K562 (cell line): ENCODE measurements around the gene GIGYF2. TPM values are rescaled to one million over a fixed set of nuclear protein-coding genes. Genes with fewer than 3 reads are reported as not detected.
A peak's percentile ranks its signal among the peaks of the same experiment; 100 is the strongest.

Experiments used
- ATAC-seq: fragments of 200-7000 bp; cut with Tn5 transposase; 3 replicates; pipeline ENCODE4 v1.9.1; 2020; ENCODE audit warnings: moderate library complexity
- BruUV-seq: library from RNA; stranded (reverse); fragments of 400-500 nt; replicated peaks from 2 replicates; lab custom pipeline; 2021; lab: Mats Ljungman, UMichigan
- CTCF ChIA-PET: fragments of 300-600 bp; formaldehyde crosslinking; extraction: SDS; loops from one replicate; lab custom pipeline; 2021; ENCODE audit warnings: low intra/inter-chr PET ratio; lab: Yijun Ruan, JAX
- POLR2A ChIA-PET: fragments of 300-600, 350-650 bp; sonication (Branson Sonifier 250); formaldehyde crosslinking; extraction: SDS; loops from one replicate; lab custom pipeline; 2021; ENCODE audit warnings: antibody characterized with exemption, inconsistent platforms; lab: Yijun Ruan, JAX
- DNase-seq, 4 experiments: peaks; one replicate each; pipeline versions ENCODE4 v3.0.0 to v3.0.0-alpha.2; 2011 to 2018; ENCODE audit warnings: low spot score in 3 of 4, mixed read lengths in 3 of 4; ENCODE audit errors: extremely low read depth in 1 of 4
- FAIRE-seq: peaks from 2 replicates; lab custom pipeline; 2011; peaks lifted over from hg19 to GRCh38; lab: Jason Lieb, UNC
- H2AFZ ChIP-seq: 2 replicates; pipeline ENCODE4 v1.6.0; 2011; ENCODE audit warnings: low read depth, low read length, control low read depth, inconsistent platforms
- H3K27ac ChIP-seq: fragments of 200-600 bp; 3 replicates; pipeline ENCODE4 v1.8.0; 2011; ENCODE audit warnings: low read depth, mild to moderate bottlenecking, control low read depth, inconsistent platforms, low read length, moderate library complexity, mixed read lengths; ENCODE audit errors: extremely low read depth
- H3K27me3 ChIP-seq, 2 experiments: fragments of 300-600 bp in 1 of 2; 2 replicates in 1 of 2; 3 replicates in 1 of 2; pipeline versions ENCODE4 v1.6.0 to v1.8.0; 2011; ENCODE audit warnings: inconsistent platforms in 2 of 2, low read length in 2 of 2, mild to moderate bottlenecking in 1 of 2, mixed read lengths in 1 of 2, moderate library complexity in 1 of 2; ENCODE audit not compliant: control insufficient read depth in 2 of 2, insufficient read depth in 2 of 2
- H3K36me3 ChIP-seq: fragments of 300-600 bp; 3 replicates; pipeline ENCODE4 v1.8.0; 2011; ENCODE audit warnings: mild to moderate bottlenecking, low read length, inconsistent platforms; ENCODE audit not compliant: control insufficient read depth, insufficient read depth
- H3K4me1 ChIP-seq, 2 experiments: fragments of 200-600 bp in 1 of 2; replicated peaks in 1 of 2; 2 replicates in 1 of 2; 3 replicates in 1 of 2; pipeline versions ENCODE4 v1.5.1 to v1.8.0; 2011; ENCODE audit warnings: inconsistent platforms in 2 of 2, low read length in 2 of 2, mild to moderate bottlenecking in 1 of 2, mixed read lengths in 1 of 2, moderate library complexity in 1 of 2; ENCODE audit not compliant: control insufficient read depth in 2 of 2, insufficient read depth in 2 of 2
- H3K4me2 ChIP-seq: 2 replicates; pipeline ENCODE4 v1.6.1; 2011; ENCODE audit warnings: low read length, control low read depth, inconsistent platforms, mixed read lengths; ENCODE audit not compliant: insufficient read depth
- H3K4me3 ChIP-seq: fragments of 200-600 bp; sonication (generic), shearing (Covaris generic); 2 replicates; pipeline ENCODE4 v1.5.1; 2016; ENCODE audit warnings: control low read depth, inconsistent platforms
- H3K79me2 ChIP-seq: fragments of 200-600 bp; 3 replicates; pipeline ENCODE4 v1.8.0; 2011; ENCODE audit warnings: low read length, inconsistent platforms; ENCODE audit not compliant: control insufficient read depth, insufficient read depth
- H3K9ac ChIP-seq, 2 experiments: 2 replicates each; pipeline versions ENCODE4 v1.6.0 to v1.6.1; 2011; ENCODE audit warnings: low read depth in 2 of 2, low read length in 2 of 2, control low read depth in 1 of 2, inconsistent platforms in 1 of 2, mild to moderate bottlenecking in 1 of 2, mixed read lengths in 1 of 2; ENCODE audit not compliant: insufficient read depth in 1 of 2
- H3K9me1 ChIP-seq: one replicate; pipeline ENCODE4 v1.6.0; 2011; ENCODE audit warnings: inconsistent platforms, mild to moderate bottlenecking, low read length, moderate library complexity; ENCODE audit not compliant: control insufficient read depth, insufficient read depth
- H3K9me3 ChIP-seq: replicated peaks from 2 replicates; pipeline ENCODE4 v1.5.1; 2011; ENCODE audit warnings: low read depth, low read length, inconsistent platforms; ENCODE audit not compliant: control insufficient read depth, insufficient read depth
- H4K20me1 ChIP-seq: replicated peaks from 2 replicates; pipeline ENCODE4 v1.6.1; 2011; ENCODE audit warnings: low read length, inconsistent platforms, mixed read lengths; ENCODE audit not compliant: control insufficient read depth, insufficient read depth
- CC2D1A ChIP-seq: fragments of 450-650 bp; IDR thresholded peaks from 2 replicates; pipeline ENCODE4 v1.6.1; 2017; ENCODE audit warnings: mild to moderate bottlenecking
- FOSL1 ChIP-seq: fragments of 200-800 bp; sonication (Bioruptor generic); conservative IDR thresholded peaks from 2 replicates; pipeline ENCODE4 v1.6.1; 2016; ENCODE audit warnings: missing genetic modification characterization, missing compliant biosample characterization
- JUN ChIP-seq, 2 experiments: sonication (generic) in 1 of 2; formaldehyde crosslinking in 1 of 2; IDR thresholded peaks; 2 replicates each; pipeline versions ENCODE4 v1.6.1 to v1.8.0; 2012 to 2022; ENCODE audit warnings: borderline replicate concordance in 2 of 2, mild to moderate bottlenecking in 2 of 2, improper control_type of control experiment in 1 of 2, low read depth in 1 of 2, low read length in 1 of 2, missing genetic modification reagents in 1 of 2
- MBD2 ChIP-seq: sonication (generic); IDR thresholded peaks from 2 replicates; pipeline ENCODE4 v1.6.1; 2016; ENCODE audit warnings: low read depth, borderline replicate concordance
- SMAD3 ChIP-seq: fragments of 450-650 bp; formaldehyde crosslinking; conservative IDR thresholded peaks from 2 replicates; pipeline ENCODE4 v1.4.0; 2020; ENCODE audit warnings: mild to moderate bottlenecking
- STAT5B ChIP-seq: fragments of 250-450 bp; sonication (Bioruptor Pico); IDR thresholded peaks from 2 replicates; pipeline ENCODE4 v1.8.0; 2021; ENCODE audit warnings: mild to moderate bottlenecking, inconsistent platforms
- TAL1 ChIP-seq: fragments of 450-650 bp; IDR thresholded peaks from 2 replicates; pipeline ENCODE4 v1.6.1; 2016; ENCODE audit warnings: mild to moderate bottlenecking
- ZFP1 ChIP-seq: fragments of 450-650 bp; formaldehyde crosslinking; IDR thresholded peaks from 2 replicates; pipeline ENCODE4 v1.4.0; 2020; ENCODE audit warnings: mild to moderate bottlenecking, mixed read lengths
- ZNF133 ChIP-seq: fragments of 250-450 bp; sonication (Bioruptor Pico); IDR thresholded peaks from 2 replicates; pipeline ENCODE4 v1.4.0; 2020; ENCODE audit warnings: mild to moderate bottlenecking
- ZNF143 ChIP-seq: sonication (generic); formaldehyde crosslinking; IDR thresholded peaks from 2 replicates; pipeline ENCODE4 v1.9.0; 2022; ENCODE audit warnings: mild to moderate bottlenecking, missing genetic modification reagents
- ZNF668 ChIP-seq: fragments of 250-450 bp; sonication (Bioruptor Pico); IDR thresholded peaks from 2 replicates; pipeline ENCODE4 v1.8.0; 2022; ENCODE audit warnings: mild to moderate bottlenecking, inconsistent platforms
- WGBS: fragments of 100-300 bp; shearing (Covaris generic); methylation state at CpG from one replicate; pipeline ENCODE4 v1.1.6; 2016; ENCODE audit warnings: low coverage, mixed read lengths; ENCODE audit not compliant: insufficient coverage; ENCODE audit errors: missing lambda C conversion rate; 5-methylcytosine and 5-hydroxymethylcytosine counted together
- in situ Hi-C: fragments of 300-500 bp; cut with MboI; formaldehyde crosslinking; loops from 4 replicates; pipeline ENCODE4 v1.15.0; 2018; ENCODE audit warnings: inconsistent platforms, mixed read lengths
- intact Hi-C: fragments of 100-400 bp; cut with micrococcal nuclease; formaldehyde crosslinking; loops from 2 replicates; pipeline ENCODE4 v1.14.2; 2022
- polyA plus RNA-seq, 8 experiments: library from polyadenylated mRNA; depleted of rRNA in 4 of 8; stranded (reverse) in 5 of 8; unstranded in 3 of 8; fragments of >200 nt; fragmentation: Nextera tagmentation in 2 of 8; fragmentation: Illumina TruSeq in 1 of 8; extraction: Ambion mirVana in 2 of 8; extraction: Trizol in 1 of 8; gene quantifications; 2 replicates each; pipeline versions ENCODE4 v1.2.1 to v1.2.3, GENCODE V29; 2011 to 2014; ENCODE audit warnings: inconsistent platforms in 1 of 8, missing spikeins in 1 of 8
- total RNA-seq, 7 experiments: library from RNA; depleted of rRNA in 6 of 7; stranded (reverse); fragments of >200 nt in 6 of 7; fragmentation: Illumina TruSeq in 2 of 7; extraction: Trizol in 2 of 7; gene quantifications; 2 replicates each; pipeline versions ENCODE4 v1.2.1 to v1.2.3, GENCODE V29; 2011 to 2021; ENCODE audit warnings: low replicate concordance in 1 of 7
- TF ChIP-seq, protein P1 (sequence below): fragments of 150-350 bp; IDR thresholded peaks from 2 replicates; pipeline ENCODE4 v1.6.1; 2014; ENCODE audit warnings: low read depth, mild to moderate bottlenecking, low read length, borderline replicate concordance
- TF ChIP-seq, protein P2 (sequence below): fragments of 450-650 bp; IDR thresholded peaks from 2 replicates; pipeline ENCODE4 v1.6.1; 2014; ENCODE audit warnings: low read depth, mild to moderate bottlenecking, moderate library complexity, borderline replicate concordance

The GIGYF2 gene
- total and polyA plus RNA-seq, 9 of the 15 experiments (the other 6 are each of a cell fraction or from before 2014, with no cell fraction given), result 12.7 to 52.7 (median 34.9) TPM

DNA sequence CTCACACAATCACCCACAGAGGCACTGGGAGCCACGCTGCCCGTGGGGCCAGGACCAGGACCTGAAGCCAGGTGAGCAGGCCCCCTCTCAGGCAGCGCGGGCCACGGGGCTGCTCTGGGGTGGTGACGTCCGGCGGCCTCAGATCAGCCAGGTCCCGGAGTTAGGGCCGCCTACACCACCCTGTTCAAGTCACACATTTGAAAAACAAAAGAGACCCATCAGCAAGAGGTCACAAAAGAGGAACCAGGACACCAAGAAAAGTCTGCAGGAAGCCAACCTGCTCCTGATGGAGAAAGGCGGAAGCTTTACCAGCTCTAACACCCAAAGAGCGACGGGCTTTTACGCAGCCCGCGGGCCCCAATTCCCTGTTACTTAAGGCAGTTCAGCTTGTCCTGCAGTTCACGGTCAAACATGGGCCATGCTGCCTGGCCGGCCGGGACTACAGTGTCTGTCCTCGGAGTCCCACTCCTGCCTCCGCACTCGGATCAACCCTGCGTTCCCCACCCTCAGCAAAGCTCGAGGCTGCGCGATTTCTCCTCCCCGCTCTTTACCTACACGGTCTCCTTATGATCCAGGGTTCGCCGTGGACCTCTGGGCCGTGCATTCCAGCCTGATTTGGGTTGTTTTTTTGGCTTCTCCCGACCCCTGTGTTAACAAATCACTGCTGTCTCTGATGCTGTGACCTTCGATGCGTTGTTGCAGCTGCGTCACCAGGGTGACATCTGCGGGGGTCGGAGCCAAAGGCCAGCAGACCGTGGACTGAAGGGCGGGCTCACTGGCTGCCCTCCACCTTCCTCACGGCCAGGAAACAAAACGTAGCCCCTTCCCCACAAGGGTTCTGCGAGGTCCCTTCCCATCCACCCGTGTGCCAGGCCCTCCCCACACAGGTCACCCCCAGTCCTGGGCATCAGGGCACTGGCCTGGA lies 203.9 kb downstream of the GIGYF2 start (continued):
- TF ChIP-seq TAL1, result no peak
- TF ChIP-seq, protein P1, sequence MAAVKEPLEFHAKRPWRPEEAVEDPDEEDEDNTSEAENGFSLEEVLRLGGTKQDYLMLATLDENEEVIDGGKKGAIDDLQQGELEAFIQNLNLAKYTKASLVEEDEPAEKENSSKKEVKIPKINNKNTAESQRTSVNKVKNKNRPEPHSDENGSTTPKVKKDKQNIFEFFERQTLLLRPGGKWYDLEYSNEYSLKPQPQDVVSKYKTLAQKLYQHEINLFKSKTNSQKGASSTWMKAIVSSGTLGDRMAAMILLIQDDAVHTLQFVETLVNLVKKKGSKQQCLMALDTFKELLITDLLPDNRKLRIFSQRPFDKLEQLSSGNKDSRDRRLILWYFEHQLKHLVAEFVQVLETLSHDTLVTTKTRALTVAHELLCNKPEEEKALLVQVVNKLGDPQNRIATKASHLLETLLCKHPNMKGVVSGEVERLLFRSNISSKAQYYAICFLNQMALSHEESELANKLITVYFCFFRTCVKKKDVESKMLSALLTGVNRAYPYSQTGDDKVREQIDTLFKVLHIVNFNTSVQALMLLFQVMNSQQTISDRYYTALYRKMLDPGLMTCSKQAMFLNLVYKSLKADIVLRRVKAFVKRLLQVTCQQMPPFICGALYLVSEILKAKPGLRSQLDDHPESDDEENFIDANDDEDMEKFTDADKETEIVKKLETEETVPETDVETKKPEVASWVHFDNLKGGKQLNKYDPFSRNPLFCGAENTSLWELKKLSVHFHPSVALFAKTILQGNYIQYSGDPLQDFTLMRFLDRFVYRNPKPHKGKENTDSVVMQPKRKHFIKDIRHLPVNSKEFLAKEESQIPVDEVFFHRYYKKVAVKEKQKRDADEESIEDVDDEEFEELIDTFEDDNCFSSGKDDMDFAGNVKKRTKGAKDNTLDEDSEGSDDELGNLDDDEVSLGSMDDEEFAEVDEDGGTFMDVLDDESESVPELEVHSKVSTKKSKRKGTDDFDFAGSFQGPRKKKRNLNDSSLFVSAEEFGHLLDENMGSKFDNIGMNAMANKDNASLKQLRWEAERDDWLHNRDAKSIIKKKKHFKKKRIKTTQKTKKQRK, result no peak

DNA sequence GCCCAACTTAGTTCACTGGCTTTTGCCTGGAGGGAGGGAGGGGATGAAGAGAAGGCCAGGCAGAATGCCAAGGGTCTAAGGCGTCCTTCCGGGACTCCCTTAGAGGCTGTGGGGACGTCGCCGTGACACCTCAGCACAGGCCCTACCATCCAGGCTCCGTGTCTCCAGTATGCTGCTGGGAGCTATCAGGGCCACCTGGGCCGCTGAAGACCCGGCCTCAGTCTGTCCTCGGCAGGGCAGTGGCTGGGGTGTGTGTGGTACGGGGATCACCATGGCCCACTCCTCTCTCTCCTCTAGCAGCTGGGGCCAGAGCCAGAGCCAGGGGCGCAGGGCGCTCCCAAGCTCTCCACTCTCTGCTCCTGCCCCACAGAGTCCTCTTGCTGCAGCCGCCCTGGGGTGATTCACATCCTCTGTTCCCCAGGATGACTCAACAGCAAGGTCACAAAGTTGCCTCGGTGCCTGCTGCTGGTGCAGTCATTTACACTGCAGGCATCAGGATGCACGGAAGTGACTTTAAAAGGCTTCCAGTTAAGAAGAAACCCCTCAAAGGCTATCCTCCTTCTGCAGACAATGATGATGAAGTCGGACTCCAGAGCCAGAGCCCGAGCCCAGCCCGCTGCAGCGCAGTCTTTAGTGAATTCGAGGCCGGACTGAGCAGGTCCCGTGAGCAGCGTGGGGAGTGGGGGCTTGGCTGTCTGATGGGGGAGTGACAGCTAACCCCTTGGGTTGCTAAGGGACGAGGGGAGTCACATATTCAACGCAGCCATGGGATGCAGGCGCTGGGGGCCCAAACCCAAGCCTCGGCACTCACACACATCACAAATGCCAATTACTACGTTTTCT lies 204.8 kb downstream of the GIGYF2 start:
- Histone ChIP-seq H3K79me2 (no peaks in the 10 kb centered on the region), H3K4me2 (no peak overlapping the region), H2AFZ (no peak overlapping the region), H3K9ac (no peak overlapping the region; a peak in 1 of 4 replicates), H3K36me3 (no peaks in the 10 kb centered on the region), H3K4me3 (no peak overlapping the region), H3K9me1 (no peaks in the 10 kb centered on the region), H3K27ac (no peak overlapping the region), H3K9me3 (no peaks in the 10 kb centered on the region), H4K20me1 (no peaks in the 10 kb centered on the region), H3K4me1 (peaks cover 0 to 6% of the 10 kb centered on the region in 2 experiments; a peak in 2 of 5 replicates), H3K27me3 (peaks cover 0 to 26% of the 10 kb centered on the region in 2 experiments; a peak in 2 of 5 replicates)
- no peak for FAIRE-seq
- DNase-seq, result peak in 2 of 4 experiments; percentile 28 to 29
- intact Hi-C loops, result no loop called here
- no TSS peak for BruUV-seq
- ChIA-PET CTCF (no interaction called here), POLR2A (interaction anchor here (0.7 kb wide), 1 partner anchor 250 kb away, joined by 3 read pairs; no protein-coding TSS in a partner anchor)
- in situ Hi-C loops, result no loop called here
- ATAC-seq, result peak; percentile 47; the same call in 1 of the 3 replicates
- 11% methylated on average over 22 of the region's 28 CpGs for WGBS
- peak; percentile 89 for TF ChIP-seq FOSL1
- no peak for TF ChIP-seq ZNF668 (CRISPR knock-in tag)
- TF ChIP-seq CC2D1A, result no peak
- TF ChIP-seq ZNF133, result no peak
- no peak for TF ChIP-seq STAT5B (CRISPR knock-in tag)
- peak; percentile 39; the same call in 1 of the 2 replicates for TF ChIP-seq JUN (IDR thresholded peaks at IDR 0.05; ENCODE audit: borderline replicate concordance, low read depth, low read length)
- no peak for TF ChIP-seq JUN (CRISPR knock-in tag; IDR thresholded peaks at IDR 0.05; ENCODE audit: borderline replicate concordance)
- no peak for TF ChIP-seq ZFP1 (CRISPR knock-in tag)
- TF ChIP-seq, protein P2, sequence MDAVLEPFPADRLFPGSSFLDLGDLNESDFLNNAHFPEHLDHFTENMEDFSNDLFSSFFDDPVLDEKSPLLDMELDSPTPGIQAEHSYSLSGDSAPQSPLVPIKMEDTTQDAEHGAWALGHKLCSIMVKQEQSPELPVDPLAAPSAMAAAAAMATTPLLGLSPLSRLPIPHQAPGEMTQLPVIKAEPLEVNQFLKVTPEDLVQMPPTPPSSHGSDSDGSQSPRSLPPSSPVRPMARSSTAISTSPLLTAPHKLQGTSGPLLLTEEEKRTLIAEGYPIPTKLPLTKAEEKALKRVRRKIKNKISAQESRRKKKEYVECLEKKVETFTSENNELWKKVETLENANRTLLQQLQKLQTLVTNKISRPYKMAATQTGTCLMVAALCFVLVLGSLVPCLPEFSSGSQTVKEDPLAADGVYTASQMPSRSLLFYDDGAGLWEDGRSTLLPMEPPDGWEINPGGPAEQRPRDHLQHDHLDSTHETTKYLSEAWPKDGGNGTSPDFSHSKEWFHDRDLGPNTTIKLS, result no peak
- no peak for TF ChIP-seq ZNF143 (CRISPR knock-in tag)
- no peak for TF ChIP-seq MBD2
- TF ChIP-seq SMAD3, result no peak
